Stimulated activated CD4-positive, alpha-beta T cell treated with anti-CD3 and anti-CD28 coated beads, Interleukin-4, amount 100 ng/mL, for 48 hours (primary cell): ENCODE measurements around the gene USP30.

Source experiments
- DNase-seq, 2 donors: peaks; one replicate each; pipeline ENCODE4 v3.0.0-alpha.2; 2020; ENCODE audit warnings: low read depth in 2 of 2

The USP30 gene

DNA sequence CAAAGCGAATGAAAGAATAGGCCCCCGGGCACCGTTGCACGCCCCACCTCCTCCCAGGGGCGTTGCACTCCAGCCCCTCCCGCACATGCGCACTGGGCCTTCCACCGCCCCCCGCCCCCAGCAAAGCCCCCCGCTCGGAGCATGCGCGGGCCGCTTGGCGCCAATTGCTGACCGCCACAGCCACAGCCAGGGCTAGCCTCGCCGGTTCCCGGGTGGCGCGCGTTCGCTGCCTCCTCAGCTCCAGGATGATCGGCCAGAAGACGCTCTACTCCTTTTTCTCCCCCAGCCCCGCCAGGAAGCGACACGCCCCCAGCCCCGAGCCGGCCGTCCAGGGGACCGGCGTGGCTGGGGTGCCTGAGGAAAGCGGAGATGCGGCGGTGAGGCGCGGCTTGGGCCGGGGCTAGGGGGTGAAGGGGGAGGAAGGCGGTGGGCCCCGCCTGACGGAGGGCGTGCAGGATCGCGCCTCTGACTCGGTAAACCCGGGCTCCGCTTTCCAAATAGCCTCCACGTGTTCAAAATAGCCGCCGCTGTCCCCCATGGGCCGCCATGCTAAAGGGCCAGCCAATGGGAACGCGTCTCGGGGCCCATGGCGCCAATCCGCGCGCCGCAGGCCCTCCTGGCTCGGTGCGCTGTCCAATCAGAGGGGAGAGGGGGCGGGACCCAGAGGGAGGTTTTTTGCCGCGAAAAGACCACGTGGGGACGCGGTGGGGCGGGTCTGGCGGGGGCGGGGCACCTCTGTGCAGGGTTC lies 45.2 kb downstream of the USP30 start, which contains the start of gene UNG:
TSS of gene UNG (plus strand) at position 163 of the 748 bp plus-strand sequence. CDS start at position 246, 83 bp downstream.
- DNase-seq = peak; percentile 95 to 96

DNA sequence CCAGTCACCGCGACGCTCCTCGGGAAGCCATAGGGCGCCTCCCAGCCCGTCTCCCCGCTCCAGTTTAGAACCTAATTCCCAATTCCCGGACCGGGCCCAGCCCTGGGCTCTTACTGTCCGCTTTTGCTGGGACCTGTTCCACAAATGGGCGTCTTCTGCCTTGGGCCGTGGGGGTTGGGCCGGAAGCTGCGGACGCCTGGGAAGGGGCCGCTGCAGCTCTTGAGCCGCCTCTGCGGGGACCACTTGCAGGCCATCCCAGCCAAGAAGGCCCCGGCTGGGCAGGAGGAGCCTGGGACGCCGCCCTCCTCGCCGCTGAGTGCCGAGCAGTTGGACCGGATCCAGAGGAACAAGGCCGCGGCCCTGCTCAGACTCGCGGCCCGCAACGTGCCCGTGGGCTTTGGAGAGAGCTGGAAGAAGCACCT lies 45.8 kb downstream of the USP30 start:
- DNase-seq = no peak

GRCh38 chr12:109098651-109099050 lies 46.3 kb downstream of the USP30 start:
- no peak for DNase-seq

GRCh38 chr12:109099431-109100020 lies 47.1 kb downstream of the USP30 start:
- DNase-seq = no peak

DNA sequence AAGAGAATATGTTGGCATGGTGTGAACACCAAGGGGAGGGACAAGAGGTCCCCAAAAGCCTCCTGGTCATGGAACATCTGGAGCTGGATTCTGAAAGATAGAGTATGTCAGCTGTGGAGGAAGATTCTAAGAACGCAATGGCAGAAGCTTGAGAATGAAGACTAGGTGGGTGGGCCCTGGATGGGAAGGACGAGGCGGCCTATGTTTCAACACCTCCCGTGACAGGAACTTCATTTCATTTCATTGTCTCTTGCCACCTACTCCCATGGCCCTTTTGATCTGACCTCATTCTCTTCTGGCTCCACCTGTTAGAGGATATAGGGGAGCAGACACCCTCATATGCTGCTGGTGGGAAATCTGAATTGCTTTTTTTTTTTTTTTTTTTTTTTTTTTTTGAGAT lies 48.4 kb downstream of the USP30 start:
- DNase-seq = no peak

GRCh38 chr12:109102491-109102890 lies 50.1 kb downstream of the USP30 start:
- no peak for DNase-seq

DNA sequence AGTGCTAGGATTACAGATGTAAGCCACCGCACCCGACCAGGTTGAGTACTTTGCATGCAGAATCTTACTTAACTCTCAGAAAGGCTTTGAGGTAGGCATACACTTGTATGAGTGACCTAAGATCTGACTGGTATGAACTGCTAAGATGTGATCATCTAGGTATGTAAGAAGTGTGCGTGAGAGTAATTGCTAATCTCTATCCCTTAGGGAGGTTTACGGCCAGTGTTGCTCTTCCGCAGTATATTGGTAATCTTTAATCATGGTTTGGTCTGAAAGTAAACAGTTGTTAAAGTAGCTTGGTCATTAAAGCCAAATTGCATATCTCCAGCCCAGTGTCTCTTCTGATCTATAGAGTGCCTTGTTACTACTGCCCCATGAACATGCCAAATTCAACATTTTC lies 52.8 kb downstream of the USP30 start:
- no peak for DNase-seq

GRCh38 chr12:109109746-109110350 lies 57.5 kb downstream of the USP30 start:
- no peak for DNase-seq

DNA sequence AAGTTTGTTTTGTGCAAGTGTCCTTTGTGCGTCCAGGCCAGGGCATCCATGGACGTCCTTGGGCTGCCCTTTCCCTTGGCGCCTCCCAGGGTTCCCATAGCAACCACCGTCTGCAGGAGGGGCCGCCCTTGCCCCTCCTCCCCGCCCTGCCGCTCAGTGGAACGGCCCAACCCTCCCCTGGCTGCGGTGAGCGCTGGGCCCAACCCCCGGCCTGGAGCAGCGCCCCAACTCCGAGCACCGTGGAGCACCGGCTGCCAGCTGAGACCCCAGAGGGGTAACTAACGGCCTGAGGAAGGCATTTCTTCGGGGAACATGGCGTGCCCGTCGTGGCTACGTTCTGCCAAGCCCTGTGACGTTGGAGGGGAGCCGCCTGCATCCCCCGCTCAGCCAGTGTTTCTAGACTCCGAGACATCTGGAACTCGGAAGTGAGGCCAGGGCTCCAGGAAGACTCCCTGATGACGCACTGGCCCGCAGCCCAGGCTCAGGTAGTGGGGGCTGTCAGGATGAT lies 58.7 kb downstream of the USP30 start:
- peak; percentile 34 to 36 for DNase-seq

DNA sequence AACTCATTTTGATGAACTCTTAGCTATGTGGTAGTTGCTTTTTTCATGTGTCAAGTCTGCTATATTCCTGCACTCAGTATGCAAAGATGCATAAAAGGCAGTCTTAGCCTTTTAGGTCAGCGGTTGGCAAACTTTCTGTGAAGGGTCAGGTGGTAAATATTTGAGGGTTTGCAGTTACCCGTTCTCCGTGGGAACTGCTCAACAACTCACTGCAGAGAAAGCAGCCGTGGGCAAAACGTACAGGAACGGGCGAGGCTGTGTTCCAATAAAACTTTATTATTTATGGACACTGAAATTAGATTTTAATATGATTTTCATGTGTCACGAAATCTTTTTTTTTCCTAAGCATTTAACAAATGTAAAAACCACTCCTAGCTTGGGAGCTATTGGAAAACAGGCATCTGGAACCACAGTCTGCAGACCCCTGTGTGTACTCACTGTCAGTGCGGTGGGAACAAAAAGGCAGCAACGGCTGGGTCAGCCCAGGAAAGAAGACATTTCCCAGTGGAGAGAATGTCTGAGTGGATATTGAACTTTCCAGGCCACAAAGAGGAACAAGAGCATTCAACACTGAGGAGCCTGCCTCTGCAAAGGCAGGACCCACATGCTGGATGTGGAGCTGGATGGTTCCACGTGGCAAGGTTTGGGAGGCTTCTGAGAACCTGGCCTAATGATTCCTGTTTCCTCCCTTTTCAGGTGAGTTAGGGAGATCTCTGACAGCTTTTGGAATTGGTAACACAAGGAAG lies 60.5 kb downstream of the USP30 start:
- DNase-seq = no peak

GRCh38 chr12:109113661-109114321 lies 61.4 kb downstream of the USP30 start:
- DNase-seq = no peak

DNA sequence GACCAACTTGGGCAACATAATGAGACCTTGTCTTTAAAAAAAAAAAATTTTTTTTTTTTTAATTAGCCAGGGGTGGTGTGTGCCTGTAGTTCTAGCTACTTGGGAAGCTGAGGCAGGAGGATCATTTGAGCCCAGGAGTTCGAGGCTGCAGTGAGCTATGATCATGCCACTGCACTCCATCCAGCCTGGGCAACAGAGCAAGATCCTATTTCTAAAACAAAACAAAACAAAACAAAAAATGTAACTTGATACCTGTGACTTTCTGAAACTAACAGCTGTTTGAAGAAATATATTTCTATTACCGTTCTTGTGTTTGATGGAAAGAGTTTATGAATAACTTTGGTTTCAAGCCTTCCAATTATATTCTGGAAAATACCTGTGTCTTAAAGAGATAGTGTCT lies 62.3 kb downstream of the USP30 start:
- DNase-seq = no peak

- no peak for DNase-seq
These were observed 63.0 kb downstream of the USP30 start for GRCh38 chr12:109115404-109115757.

GRCh38 chr12:109115758-109116610 lies 63.6 kb downstream of the USP30 start, which contains the start of gene ACACB:
ACACB (plus strand) TSS chr12:109116587; CDS start chr12:109139406, 22,819 bp downstream.
- no peak for DNase-seq

- DNase-seq = no peak
These were observed 64.2 kb downstream of the USP30 start for GRCh38 chr12:109116611-109116949.

DNA sequence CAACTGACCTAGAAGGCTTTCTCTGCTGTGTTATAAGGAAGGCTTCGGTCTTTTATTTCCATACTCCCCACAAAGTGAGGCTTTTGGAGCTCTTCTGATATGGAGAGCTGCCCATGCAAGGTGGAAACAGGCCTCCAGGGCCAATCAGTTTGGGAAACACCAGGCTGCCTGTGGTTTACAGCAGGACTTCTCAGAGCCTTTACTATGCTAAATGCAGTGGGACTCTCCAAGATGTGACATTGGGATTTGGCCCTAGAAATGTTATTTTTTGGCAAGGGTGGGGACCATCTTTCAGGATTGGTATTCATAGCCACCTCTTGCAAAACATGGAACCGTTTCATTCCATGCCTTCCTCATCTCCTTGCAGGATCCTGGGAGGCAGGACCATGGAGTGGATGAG lies 67.7 kb downstream of the USP30 start:
- no peak for DNase-seq

- no peak for DNase-seq
These were observed 68.2 kb downstream of the USP30 start for GRCh38 chr12:109120557-109120956.

- no peak for DNase-seq
These were observed 69.0 kb downstream of the USP30 start for GRCh38 chr12:109121346-109121880.

DNA sequence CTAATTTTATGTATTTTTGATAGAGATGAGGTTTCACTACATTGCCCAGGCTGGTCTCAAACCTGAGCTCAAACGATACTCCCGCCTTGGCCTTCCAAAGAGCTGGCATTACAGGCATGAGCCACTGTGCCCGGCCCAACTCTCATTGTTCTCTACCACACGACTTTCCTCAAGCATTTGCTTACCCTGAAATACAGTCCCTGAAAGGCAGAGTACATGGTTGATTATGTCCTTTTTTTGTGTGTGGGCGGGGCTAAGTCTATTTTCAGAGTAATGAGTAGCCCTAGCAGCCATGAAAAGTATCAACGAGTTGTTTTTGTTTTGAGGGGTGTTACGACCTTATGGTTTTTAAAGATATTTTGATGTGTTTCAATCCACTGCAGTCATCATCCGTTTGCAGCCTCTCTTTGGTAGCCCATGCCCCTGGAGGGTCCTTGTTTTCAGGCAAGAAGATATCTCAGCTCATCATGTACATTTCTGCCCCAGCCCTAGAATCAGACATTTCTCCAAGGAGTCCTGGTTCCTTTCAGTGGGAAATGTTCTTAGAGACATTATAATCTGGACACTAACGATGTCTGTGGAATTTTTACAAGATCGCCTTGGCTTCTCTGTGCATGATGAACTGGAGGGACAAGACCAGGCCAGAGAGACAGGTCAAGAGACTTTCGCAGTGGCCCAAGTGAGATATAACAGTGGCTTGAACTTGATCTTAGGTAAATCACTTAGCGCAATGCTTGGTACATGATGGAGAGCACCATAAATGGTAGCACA lies 72.7 kb downstream of the USP30 start:
- DNase-seq = no peak

- DNase-seq = no peak
These were observed 73.4 kb downstream of the USP30 start for GRCh38 chr12:109125791-109126190.
